Left hindlimb (tissue), 1 donor: ENCODE data around the gene GNG5.
"Not testable (repeated sequence)": the region's sequence is repeated elsewhere in the genome, so short reads cannot be mapped to it uniquely, and the experiment has no call there.

Experiments
- DNase-seq: peaks from one replicate; pipeline ENCODE4 v3.0.0-alpha.2; 2018

Gene GNG5

DNA sequence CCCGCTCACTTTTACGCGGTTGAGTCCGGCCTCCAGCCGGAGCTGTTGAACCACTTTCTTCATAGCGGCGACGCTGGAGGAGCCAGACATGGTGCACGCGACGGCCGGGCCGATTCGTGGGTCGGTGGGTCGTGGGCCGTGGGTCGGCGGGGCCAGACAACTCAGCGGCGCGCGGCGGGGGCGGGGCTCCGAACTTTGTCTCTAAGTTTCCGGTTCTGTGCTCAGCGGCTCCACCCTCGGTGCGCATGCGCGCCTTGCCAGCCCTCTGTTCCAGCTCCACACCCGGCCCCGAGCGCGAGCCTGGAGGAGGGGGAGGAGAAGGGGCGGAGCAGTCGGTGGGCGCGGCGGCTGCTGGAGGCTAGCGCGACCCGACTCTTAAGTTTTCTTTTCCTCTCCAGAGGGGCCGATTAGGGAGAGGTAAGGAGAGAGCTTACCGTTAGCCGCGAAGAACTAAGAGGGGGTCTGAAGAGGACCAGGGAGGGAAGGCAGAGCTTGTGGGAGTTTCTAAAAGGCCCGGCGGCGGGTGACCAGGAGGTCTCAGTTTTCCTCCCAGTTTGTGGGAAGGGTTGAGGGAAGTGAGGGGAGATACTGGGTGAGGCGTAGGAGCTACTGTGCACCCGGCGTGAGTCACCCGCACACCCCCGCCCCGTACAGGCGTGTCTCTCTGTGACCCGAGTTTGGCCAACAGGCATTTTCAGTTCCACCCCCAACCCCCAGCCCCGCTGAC, at the start of gene GNG5, which contains the start of gene SPATA1:
GNG5 (minus strand) TSS at position 580 of the 727 bp plus-strand sequence; CDS start at position 90, 490 bp downstream.
SPATA1 (plus strand) TSS at position 385 of the 727 bp plus-strand sequence. CDS start 9,974 bp downstream, outside the sequence.
- DNase-seq, result peak; percentile 98

DNA sequence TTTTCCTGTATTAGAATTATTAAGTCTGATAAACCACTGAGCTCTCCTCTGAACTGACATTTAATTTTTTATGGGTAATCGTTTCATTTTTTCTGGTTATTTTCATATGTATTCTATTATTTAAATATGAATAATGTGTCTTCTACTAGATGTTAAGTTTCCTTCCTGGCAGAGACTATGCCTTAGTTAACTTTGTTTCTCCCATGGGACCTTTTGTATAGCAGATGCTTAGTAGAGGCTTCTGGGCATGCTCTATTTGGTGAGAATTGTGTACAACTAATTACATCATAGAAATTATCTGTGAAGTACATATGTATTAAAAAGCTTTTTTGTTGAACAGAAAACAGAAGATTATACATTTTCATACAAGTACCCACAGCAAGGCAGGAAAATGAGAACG, 44.4 kb upstream of the GNG5 start:
- no peak for DNase-seq

DNA sequence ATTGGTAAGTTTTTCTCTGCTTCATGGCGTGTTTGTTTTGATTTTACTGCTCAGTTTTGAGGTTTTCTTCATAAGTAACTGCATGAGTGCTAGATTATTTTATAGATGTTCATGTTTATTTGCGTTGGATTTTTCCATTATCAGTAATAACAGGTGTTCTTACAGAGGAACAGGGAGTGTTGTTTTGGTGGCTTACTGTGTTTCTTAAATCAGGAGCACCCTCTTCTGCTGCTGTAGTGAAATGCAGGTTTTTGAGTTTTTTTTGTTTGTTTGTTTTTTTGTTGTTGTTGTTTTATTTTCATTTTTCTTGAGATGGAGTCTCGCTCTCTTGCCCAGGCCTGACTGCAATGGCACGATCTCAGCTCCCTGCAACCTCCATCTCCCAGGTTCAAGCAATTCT, 35.3 kb upstream of the GNG5 start:
- DNase-seq, result no peak

DNA sequence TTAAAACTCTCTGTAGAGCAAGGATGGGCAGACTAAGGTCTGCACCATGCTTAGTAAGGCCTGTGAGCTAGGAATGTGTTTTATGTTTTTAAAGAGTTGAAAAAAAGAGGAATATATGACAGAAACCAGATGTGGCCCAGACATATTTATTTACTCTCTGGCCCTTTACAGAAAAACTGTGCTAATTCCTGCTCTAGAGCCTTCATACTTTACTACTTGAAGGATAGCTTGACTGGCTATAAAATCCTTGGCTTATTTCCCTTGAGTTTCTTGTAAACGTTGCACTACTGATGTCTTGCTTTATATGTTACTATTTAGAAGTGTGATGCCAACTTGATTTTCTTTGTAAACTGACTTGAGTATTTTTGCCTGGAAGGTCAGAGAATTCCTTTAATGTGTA, 34.4 kb upstream of the GNG5 start:
- no peak for DNase-seq

DNA sequence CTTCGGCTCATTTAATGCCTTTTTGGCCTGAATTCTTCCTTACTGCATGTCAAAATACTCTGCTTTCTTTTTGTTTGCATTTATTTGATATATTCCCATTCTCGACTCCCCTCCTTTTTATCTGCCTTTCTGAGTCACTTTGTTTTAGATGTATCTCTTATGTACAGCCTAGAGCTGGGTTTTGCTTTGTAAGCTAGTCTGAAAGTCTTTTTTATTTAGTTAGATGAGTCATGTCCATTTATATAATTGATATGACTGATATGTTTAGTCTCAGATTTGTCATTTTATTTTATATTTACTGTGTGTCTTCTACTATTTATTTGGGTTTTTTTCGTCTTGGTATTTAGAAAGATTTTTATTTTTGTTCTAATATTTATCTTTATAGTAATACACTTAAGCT, 33.6 kb upstream of the GNG5 start:
- DNase-seq, result no peak

DNA sequence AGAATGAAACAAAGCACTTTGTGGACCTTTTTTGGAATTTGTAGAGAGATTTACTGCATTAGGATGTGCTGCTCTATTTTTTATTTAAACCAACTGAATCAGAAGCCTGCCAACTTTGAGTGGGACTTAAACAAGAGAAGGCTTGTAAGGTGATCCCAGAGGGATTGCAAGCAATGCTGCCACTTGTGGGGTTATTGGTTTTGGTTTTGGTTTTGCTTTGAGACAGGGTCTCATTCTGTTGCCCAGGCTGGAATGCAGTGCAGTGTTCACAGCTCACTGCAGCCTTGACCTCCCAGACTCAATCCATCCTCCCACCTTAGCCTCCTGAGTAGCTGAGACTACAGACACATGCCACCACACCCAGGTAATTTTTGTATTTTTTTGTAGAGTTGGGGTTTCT, 32.2 kb upstream of the GNG5 start:
- no peak for DNase-seq

DNA sequence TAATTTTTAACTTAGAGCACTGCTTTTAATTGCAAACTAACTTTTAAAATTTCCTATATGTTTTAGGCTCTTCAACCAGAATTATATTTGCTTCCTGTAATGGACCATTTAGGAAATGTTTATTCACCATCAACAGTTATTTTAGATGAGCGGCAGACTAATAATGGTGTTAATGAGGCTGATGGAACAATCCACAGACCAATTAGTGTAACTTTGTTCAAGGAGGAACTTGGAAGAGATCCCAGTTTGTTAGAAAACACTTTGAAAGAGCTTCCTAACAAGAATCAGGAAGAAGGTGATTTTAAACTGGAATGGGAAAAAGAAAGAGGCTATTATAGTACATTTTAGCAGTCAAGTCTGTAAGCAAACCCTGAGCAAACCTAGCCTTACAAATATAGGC, 19.4 kb upstream of the GNG5 start:
- DNase-seq, result no peak

DNA sequence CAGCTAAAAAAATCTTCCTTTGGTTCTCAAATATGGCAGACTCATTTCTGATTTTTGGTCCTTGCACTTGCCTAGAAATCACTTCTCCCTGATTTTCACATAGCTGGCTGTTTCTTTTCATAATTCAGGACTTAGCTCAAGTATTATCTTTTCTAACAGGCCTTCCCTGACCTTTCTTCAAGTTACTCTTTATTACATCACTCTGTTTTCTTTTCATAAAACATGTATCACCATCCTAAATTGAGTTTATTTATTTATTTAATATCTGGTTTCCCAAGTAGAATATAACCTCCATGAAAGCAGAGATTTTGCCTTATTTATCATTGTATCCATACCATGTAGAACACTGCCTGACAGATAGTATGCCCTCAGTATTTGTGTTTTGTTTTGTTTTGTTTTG, 18.2 kb upstream of the GNG5 start:
- no peak for DNase-seq

DNA sequence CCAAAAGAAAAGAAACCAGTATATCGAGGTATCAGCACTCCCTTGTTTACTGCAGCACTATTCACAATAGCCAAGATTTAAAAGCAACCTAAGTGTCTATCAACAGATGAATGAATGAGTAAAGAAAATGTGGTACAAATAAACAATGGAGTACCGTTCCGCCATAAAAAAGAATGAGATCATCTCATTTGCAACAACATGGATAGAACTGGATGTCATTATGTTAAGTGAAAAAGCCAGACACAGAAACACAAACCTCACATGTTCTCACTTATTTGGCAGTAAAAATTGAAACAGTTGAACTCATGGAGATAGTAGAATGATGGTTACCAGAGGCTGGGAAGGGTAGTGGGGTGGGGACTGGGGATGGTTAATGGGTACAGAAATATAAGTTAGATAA, 4.3 kb upstream of the GNG5 start:
- no peak for DNase-seq

DNA sequence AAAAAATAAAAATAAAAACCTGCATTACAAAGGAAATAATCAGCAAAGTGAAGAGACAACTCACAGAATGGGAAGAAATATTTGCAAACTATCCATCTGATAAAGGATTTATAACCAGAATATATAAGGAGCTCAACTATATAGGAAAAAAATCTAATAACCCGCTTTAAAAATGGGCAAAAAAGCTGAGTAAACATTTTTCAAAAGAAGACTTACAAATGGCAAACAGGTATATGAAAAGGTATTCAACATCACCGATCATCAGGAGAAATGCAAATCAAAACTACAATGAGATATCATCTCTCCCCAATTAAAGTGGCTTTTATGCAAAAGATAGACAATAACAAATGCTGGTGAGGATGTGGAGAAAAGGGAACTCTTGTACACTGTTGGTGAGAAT, 3.8 kb upstream of the GNG5 start:
- DNase-seq, result no peak

DNA sequence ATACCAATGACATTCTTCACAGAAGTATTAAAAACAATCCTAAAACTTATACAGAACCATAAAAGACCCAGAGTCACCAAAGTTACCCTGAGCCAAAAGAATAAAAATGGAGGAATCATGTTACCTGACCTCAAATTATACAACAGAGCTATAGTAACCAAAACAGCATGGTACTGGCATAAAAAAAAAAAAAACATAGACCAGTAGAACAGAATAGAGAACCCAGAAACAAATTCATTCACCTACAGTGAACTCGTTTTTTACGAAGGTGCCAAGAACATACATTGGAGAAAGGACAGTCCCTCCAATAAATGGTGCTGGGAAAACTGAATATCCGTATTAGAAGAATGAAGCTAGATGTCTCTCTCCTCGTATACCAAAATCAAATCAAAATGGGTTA, 2.6 kb upstream of the GNG5 start:
- no peak for DNase-seq

DNA sequence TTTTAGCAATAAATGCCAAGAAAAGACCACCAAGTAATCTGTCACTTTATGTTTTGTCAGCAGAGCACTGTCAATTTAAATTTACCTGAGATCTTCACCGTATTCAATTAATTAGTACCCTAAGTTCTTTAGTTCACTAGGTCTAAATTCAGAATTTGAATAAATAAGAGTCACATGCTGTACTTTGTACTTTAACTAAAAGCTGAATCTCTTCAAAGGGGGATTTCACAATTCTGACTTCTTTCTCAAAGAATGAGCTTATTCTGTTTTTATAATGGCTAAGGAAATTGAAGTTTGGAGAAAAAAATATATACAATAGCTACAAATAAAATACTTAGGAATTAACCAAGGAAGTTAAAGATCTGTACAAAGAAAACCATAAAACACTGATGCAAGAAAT, 2.1 kb upstream of the GNG5 start:
- DNase-seq, result no peak

DNA sequence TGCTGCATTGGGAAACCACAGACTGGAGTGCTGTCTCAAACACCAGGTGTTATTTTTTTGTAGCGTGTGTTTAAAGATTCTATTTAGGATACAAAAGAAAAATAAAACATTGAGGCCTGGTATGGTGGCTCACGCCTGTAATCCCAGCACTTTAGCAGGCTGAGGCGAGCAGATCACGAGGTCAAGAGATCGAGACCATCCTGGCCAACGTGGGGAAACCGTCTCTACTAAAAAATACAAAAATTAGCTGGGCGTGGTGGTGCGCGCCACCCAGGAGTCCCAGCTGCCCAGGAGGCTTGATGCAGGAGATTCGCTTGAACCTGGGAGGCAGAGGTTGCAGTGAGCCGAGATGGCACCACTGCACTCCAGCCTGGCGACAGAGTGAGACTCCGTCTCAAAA, 1.5 kb upstream of the GNG5 start:
- DNase-seq, result not testable (repeated sequence)

DNA sequence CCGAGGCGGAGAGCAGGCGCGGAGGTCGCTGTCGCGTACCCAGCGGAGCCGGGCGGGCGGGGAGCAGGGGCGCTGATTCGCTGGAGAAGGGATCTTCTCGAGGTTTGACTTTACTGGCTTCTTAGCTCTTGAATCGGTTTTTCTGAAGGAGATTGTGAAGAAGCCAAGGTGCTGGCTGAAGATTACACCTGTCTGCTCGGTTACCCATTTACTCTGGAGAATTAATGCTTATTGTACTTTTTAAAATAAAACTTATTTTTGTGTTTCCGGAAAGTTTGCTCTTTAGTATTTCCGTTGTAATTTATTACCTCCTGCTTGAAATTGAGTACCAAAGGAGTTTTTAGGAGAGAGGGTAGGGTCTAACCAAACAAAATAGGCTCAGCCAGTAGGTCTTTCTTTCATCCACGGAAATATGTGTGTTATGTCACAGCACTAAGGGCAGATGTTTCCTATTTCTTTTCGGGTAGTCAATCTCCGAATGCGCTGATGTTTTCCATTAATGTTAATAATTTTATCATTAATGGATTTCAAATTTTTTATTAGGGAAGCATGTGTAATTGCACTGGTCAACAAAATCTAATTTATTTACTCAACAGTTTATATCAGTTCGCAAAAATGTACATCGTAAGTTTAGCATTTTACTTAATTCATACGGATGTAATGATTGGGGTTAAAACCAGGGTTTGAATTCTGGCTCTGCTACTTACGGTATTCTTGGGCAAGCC, 510 bp upstream of the GNG5 start:
- DNase-seq, result no peak

DNA sequence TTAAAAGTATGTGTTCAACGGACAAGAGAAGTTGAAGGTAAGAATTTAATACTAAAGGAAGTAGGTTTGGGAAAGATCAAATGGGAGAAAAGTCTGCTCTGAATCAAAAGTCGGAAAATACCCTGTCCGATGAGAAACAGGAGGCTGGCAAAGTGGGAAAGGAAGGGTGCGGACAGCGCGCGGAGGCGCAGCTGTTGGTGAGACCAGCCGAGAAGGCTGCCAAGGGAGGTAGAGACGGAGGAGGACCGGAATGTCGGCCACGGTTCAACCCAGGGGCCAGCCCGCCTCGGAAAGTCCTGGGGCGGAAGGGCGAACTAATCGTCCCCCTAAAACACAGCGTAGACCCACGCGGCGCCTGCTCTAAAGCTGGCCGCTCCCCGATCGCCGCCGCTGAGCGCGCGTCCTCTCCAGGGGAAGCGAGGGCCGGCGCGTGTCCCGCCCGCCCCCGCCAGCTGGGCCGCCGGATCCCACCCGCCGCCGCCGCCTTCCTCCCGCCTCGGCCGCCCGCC, 834 bp downstream of the GNG5 start:
- no peak for DNase-seq

DNA sequence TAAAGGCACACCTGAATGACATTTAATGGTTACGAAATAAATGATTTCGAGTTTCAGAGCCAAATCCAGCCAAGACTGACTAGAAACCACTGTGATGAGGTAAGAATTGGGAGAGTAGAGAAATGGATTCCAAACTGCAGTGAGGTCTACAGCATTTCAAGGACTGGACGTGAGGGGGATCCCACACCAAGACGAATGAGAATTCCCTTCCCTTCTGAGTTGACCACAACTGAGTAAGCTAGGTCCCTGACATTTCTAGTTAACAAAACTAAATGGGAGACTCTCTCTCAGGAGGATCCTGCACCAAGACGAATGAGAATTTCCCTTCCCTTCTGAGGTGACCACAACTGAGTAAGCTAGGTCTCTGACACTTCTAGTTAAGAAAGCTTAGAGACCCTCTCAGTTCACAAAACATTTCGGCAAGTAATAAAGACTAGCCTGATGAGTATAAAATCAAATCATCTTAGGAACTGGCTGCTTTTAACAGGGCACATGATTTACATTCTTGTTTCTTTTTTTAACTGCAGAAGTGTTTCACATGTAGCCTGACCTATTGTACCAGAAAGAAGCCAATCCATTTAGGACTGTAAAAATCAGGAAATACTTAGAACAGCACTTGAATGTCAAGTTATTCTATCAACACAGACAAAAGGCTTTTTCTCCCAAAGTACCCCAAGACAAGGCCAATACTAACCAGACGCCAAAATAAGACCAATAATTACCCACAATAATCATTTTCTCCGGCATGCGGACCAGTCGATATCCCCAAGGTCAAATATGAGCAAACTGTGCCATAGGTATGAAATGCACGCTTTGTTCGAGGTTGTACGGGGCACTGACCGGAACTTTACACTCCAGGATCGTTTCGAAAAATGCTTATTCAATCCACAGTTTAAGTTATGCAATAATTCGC, 1.5 kb downstream of the GNG5 start:
- no peak for DNase-seq

DNA sequence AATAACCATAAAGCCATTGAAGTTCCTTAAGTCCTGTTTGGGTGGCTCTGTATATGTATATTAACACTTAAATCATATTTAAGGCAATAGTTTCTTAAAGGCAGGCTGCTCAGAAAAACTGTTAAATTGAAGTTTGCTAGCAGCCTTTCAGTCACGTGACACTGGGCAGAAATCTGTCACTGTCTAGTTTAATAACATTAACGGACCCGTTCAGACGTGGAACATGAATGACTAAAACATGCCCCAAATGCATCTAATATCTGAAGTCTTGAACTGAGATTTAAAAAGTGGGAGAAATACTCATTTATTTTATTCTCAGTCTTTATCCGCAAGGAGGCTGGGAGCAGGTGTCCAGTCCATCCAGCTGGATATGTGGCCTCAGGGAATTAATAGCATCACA, 3.5 kb downstream of the GNG5 start:
- no peak for DNase-seq

DNA sequence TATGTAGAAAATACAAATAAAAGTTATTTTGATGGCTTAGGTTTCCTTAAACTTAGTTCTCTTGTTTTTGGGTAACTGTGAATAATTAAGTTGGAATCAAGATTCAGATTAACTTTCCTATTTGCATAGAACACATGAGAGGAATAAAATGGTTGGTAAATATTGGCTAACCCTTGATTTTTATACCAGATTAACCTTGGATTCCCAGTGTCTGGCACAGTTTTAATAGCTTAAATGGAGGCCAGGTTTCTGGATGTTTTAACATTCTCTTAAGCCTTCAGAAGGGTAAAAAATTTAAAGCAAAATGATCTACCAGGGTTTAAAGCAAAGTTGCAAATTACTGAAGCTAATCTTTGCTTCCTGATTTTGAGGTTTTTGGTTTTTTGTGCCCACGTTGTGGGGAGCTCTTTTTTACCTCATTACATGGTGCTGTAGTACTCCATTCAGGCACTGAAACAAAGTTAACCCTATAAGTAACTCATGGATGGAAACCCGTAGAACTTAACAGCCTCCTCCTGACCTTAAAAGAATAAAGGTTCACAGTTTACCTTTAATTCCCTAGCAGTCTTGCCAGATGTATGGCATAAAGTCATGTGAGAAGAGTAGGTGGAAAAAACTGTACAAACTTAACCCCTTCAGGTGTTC, 8.6 kb downstream of the GNG5 start:
- DNase-seq, result no peak

DNA sequence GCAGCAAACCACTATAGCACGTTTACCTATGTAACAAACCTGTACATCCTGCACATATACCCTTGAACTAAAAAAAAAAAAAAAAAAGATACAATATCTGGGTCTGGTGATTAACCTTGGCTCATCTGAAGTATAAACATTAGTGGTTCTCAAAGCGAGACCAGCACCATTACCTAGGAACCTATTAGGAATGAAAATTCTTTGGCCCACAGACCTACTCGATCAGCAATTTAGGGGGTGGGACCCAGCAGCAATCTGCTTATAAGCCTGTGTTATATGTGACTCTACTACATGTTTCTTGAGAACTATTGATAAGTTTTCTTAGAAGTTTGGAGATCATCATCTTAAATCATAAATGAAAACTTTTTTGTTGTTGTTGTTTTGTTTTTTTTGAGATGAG, 9.9 kb downstream of the GNG5 start:
- DNase-seq, result no peak

DNA sequence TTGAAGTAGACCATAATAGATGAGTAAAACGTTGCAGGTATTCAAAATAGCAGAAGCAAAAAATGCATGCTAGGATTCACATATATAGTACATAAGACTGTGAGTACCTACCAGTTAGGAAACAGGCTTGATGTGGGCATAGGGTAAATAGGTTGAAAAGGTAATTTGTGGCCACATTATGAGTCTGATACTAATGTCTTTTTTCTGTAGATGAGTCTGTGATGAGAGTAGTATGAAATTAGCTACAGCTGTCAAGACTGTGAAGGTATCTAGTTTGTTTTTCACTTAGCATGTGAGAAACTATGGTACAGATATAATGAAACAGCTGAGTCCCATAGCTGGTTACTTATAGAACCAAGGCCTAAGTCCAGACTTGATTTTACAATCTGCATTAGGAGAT, 12.6 kb downstream of the GNG5 start:
- DNase-seq, result no peak

DNA sequence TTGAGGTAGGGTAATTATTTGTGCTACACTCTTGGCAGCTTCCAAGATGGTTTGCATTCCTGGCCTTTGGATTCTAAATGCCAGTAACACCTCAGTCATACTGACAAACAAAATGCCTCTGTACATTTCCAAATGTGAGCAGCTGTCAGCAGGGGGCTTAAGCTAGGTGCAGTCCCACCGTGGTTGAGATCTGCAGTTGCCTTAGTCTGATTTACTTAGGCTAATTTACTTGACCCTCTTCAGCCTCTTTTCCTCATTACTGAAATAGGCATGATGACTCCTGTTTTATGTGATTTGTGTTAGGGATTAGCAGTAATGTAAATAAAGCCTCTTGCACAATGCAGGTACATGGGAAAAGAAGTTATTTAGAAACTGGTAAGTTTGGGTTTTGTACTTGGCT, 13.7 kb downstream of the GNG5 start:
- DNase-seq, result no peak

DNA sequence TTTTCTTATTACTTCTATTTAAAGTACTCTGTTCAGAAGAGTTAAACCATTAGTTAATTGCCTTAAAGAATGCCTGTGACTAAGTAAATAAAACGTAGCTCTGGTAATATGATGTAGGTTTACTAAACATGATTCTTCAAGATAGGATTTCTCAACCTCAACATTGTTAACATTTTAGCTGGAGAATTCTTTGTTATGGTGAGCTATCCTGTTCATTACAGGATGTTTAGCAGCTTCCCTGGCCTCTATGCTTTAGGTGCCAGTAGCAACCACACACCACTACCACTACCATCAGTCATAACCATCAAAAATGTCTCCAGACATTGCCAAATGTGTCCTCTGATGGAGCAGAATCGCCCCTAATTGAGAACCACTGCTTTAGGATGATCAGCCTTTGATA, 16.6 kb downstream of the GNG5 start:
- DNase-seq, result no peak

DNA sequence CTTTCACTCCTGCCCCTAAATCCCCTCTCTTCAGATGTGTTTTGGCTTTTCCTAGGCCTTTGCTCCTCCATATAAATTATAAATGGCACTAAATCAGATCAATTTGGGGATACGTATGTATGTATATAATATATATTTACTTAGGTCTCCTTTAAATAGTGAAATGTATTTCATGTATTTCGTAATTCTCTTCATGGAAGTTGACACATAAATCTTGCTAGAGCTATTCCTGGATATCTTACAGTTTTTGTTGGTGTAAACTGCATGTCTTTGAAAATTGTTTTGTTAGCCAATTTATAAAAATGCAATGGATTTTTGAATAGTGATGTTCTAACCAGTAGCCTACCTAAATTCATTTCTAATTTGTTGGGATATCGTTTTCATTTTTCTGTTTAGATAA, 18.3 kb downstream of the GNG5 start:
- DNase-seq, result no peak
